SK-N-DZ (cell line): ENCODE data around the gene CDH13.

Source experiments
- DNase-seq: peaks from one replicate; pipeline ENCODE4 v3.0.0-alpha.2; 2015; ENCODE audit warnings: low spot score

Gene CDH13

DNA sequence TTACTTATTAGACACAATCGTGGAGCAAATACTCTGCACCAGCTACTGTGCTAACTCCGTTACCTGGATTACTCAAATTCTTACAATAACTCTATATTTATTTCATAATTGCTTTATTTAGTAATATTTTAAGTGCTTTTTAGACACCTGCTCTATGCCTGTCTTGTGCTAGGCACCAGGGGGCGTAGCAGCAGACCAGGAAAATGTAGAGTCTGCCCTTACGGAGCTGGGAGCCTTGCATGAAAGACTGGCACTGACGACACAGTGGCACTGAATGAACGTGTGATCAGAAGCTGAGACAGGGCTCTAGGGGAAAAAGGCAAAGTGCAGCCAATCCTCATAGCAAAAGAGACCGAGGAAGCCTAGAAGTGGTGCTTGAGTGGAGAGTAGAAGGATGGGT is 486.5 kb downstream of the CDH13 start:
- no peak for DNase-seq

DNA sequence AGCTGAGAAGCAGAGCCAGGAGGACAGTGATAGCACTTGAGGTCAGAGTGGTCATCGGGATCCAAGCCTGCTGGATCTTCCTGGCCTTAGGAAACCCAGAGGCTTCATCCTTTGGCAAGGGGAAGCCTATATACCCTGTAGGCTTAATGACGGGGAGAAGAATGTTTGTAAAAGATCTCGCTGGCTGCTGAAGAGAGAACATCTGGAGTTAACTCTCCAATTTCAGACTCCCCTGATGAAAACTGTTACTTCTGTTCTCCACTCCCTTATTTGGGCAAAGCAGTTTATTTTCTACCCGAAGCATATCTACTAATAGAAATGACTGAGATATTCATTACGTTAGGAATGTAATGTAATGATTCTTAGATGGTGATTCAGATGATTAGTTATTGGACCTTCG is 487.0 kb downstream of the CDH13 start:
- DNase-seq = no peak

DNA sequence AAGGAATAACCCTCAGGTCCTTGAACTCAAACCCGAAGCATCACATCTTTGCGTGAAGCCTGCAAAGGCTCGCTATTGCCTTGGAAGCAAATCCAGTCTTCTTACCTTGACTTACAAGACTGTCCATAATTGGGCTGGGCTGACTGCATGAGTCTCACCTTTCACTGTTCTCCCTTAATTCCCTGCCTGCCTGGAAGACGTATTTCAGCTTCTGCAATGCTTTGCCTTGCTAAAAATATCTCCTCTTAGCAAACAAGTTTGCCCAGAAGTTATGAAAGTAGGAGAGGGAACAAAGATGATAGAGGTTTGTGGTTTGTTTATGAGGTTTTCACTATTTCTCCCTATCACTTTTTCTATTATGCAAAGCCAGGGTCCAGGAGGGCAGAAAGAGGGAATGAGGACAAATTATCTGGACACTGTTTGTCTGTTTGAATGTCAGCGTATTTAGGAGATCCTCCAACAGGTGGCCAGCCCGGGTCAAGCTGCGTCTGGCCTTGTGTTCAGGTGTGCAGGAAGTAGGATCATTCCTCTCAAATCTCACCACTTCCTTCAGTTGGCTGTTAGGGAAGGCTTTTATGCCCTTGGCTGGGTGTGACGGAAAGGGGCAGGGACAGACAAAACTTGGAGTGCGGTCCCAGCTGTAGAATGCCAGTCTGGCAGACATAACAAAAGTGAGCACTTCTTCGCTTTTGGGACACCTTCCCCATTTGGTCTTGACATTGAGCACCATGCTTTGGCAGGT is 488.9 kb downstream of the CDH13 start:
- DNase-seq = no peak

DNA sequence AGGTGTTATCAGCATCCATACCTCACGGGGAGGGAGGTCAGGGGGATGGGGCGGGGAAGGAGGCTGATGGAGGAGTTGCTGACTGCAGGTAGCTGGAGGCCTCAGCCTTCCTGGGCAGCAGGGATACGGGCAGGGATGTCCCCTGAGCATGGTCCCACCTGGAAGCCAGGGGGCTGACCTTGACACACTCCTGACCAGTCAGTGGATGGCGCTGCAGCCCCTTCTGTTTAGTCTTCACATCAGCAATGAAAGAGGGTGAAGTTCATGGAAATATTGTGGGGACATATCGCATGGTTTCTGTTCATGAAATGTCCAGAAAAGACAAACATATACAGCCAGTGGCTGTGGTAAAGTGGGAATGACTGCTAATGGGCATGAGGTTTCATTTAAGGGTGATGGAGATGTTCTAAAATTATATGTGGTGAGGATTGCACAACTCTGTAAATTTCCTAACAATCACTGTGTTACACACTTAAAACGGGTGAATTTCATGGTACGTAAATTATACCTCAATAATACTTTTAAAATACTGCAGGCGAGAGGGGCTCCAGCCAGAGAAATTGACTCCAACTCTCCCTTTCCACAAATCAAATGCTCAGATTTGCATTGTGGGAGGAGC is 489.6 kb downstream of the CDH13 start:
- DNase-seq = no peak

DNA sequence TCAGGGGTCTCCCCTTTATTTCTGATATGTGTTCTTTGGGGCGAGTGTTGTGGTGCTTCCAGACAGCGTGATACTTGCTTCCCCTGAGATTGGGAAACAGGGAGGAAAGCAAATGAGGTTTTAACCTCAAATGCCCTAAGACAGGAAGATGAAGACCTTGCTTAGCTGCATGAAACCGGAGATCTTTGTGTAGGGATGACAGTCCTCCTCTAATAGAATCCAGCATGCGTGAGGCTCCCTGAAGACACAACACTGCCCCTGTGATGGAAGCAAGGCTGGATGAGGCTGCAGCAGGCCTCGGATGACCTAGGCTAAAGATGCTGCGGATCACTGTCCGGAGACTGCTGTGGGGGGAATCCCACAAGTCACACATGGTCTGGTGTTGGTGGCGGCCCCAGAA is 491.0 kb downstream of the CDH13 start:
- DNase-seq = no peak

DNA sequence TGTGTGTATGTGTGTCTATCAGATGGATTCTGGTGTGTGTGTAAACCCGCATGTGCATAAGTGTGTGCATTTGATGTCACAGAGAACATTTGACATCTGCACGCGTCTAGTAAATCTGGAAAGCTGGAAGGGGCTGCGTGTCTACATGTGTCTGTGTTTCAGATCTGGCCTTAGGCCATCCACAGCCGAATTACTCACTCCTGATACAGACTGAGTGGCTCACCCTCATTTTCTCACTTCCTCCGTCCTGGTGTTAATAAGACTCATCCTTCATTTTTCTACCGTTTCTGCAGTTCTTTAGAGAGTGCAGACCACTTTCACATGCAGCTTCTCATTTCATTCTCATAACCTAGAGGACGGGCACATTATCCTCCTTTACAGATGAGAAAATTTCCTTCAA is 491.6 kb downstream of the CDH13 start:
- DNase-seq = no peak

DNA sequence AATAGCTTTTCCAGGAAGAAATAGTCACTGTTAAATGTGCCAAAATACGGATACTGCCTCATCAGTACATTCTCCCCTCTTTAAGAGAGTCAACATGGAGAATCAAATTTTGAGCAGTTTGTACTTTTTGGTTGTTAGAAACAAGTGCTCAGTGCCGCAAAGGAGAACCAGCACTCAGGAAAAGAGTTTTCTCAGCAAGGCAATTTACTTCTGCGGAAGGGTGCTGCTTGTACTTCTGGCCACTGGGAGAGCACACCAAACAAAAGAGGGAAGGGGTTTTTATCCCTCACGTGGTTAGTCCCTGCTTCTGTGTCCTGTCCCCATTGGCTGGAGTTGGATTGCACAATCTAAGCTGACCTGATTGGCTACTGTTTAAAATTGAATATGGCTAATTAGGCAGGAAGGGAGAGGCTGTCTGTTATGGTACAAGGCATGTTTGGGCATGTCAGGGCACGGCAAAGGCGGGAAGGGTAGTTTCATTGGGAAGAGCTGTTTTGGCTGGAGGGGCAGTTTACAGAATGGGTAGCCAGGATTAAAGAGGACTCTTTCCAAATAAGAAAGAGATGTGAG is 499.3 kb downstream of the CDH13 start:
- DNase-seq = no peak

- no peak for DNase-seq
Observed at GRCh38 chr16:83128041-83128440, 501.3 kb downstream of the CDH13 start.

- no peak for DNase-seq
Observed at GRCh38 chr16:83130039-83130438, 503.3 kb downstream of the CDH13 start.

GRCh38 chr16:83134638-83135037 is 507.9 kb downstream of the CDH13 start:
- DNase-seq = no peak

- DNase-seq = no peak
Observed at GRCh38 chr16:83136419-83136818, 509.6 kb downstream of the CDH13 start.

DNA sequence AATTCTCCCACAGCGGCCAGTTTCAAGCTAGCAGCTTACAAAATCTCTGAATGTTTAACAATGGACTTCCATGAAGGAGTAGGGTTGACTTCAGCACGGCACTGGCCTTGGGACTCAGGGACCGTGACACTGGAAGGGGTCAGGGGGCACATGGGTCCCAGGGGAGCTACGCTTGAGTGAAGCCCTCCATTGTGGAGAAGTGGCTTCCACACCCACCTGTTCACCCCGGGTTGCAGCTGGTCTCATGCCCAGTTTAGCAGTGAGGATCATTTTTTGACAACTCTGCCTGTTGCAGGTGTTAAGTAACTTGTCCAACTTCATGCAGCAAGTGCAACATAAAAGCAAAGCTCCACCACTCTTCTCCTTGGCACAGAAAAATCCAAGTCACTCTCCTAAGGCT is 510.2 kb downstream of the CDH13 start:
- no peak for DNase-seq

GRCh38 chr16:83137326-83137781 is 510.6 kb downstream of the CDH13 start:
- DNase-seq = no peak

- DNase-seq = no peak
Observed at GRCh38 chr16:83137894-83138293, 511.1 kb downstream of the CDH13 start.

GRCh38 chr16:83138512-83138911 is 511.7 kb downstream of the CDH13 start:
- DNase-seq = no peak

GRCh38 chr16:83138976-83139690 is 512.4 kb downstream of the CDH13 start:
- no peak for DNase-seq

DNA sequence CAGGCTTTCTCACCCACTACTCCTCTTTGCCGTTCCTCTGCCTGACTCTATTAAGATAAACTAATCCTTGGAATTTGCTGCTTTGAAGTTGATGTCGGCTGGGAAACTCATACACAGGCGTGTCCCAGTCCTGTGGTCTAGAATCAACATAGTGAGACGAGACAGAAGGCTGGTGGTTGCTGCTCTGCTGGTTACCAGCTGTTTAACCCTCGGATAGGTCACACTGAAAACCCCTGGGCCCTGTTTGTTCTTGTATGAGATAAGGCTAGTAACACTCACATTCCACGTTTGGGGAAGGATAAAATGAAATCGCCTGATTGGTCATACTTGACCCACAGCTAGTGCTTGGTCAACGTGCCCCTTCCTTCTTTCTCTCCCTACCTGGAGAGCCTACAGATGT is 517.0 kb downstream of the CDH13 start:
- no peak for DNase-seq

- no peak for DNase-seq
Observed at GRCh38 chr16:83145297-83145696, 518.5 kb downstream of the CDH13 start.

GRCh38 chr16:83147244-83147643 is 520.5 kb downstream of the CDH13 start:
- DNase-seq = no peak

DNA sequence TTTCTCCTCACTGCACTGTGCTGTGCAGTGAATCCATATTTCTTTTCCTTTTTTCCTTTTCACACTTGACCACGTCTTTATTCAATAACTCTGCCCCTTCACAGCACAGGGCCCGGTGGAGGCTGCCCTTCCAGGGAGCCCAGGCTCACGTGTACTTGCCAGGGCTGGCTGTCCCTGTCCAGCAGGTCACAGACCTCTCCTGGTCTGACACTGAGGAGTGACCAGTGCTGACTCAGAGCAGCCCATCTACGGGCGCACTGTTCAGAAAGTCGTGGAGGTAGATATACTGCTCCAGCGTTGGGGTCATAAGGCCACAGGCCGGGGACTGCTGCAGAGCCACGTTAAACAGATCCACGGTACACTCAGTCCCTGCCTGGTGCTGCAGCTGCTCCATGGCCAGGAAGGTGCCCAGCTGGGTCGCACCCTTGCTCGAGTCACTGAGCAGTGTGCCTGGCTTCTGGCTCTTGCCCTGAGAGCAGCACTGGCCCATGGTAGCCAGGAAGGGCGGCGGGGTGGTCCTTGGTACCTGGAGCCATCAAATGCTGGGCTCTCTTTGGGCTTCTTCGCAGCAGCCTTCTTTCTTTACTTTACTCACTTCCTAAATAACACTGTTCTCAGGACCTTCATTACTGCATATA is 531.7 kb downstream of the CDH13 start:
- no peak for DNase-seq

DNA sequence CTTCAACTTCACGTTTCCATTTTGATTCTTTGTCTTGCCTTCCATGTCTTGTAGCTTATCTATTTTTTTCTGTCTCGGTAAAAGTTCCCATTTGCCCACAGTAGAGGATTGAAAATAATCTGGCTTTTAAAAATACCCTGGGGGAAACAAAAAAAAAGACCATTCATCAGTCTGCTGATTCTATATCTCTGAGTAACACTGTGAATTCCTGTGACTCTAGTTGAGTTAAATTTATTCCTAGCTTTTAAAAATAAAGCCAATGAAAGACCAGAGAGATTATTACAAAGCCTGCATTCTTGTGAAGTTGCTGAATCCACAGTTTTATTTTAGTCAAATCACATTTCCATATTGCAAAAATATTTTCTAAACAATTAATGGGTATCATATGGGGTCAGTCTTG is 532.3 kb downstream of the CDH13 start:
- DNase-seq = no peak
